Suppressor macrophage treated with lipopolysaccharide for 4 hours (primary cell): ENCODE measurements around the gene KIF5B.
"Not testable (repeated sequence)": the region's sequence is repeated elsewhere in the genome, so short reads cannot be mapped to it uniquely, and the experiment has no call there.

Source experiments
- DNase-seq: peaks from one replicate; pipeline ENCODE4 v3.0.0-alpha.2; 2020

Gene KIF5B

DNA sequence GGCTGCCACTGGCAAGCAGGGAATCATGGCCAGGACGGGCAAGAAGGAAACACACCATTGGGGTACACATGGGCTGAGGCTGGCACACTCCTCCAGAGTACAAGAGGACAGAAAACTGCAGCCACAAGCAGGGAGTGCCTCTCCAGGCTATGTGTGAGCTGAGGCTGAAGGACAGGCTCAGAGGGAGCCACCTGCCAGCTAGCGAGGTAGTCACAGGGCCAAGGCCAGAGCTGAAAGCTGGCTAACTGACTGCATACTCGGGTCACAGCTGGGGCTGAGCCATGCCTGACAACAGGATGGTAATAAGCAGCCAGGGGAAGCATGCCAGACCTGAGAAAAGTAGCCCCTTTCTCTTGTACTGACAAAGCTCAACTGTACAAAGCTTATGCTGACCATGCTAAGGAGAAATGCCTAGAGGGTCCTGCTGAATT, 52.0 kb downstream of the KIF5B start:
- no peak for DNase-seq

DNA sequence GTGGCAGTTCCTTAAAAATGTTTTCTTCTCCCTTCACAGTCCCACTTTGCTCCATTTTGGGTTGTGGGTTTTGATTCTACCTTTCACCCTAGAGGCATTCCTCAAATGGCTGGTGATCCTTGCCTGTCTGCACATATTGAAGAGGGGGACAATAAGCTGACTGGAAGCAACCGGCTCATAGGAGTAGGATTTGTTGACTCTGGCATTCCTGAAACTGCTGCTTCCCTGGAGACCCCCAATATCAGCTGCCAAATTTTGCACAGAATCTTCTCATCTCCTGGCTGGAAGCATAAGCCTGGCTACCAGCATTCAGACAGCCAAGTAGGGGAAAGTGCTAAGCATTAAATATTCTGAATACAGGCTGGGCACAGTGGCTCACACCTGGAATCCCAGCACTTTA, 53.7 kb downstream of the KIF5B start:
- no peak for DNase-seq

DNA sequence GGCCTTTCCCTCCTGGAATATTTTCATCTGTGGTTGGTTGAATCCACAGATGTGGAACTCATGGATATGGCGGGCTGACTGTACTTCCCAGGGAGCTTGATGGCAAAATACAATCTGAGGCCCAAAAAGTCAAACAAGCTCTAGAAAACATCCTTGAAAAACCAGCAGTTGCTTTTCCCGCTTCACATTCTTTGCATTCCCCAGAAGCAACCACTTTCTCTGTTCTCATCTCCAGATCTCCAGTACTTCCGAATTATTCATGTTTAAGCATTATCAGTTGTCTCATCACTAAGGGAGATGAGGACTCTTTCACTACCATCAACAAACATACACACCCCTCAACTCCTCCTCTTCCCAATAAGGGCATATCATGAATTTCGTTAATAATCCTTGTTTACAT, 55.3 kb downstream of the KIF5B start:
- no peak for DNase-seq

DNA sequence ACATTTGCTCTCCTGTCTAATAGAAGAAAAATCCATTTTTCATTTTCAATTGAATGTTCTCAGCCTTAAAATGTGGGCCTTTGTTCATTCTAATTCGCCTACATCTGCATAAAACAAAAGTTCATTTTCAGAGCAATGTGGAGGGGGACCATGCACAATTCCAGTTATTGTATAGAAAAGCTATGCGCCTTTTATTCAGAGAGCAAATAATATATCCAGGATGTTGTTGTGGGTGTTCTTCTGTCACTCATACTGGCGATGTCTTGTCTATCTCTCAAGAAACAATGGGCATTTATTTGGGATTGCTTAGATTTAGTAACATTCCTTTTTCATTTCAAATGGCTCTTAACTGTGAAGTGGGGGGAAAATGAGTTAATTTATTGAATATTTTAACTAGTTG, 56.4 kb downstream of the KIF5B start:
- no peak for DNase-seq

DNA sequence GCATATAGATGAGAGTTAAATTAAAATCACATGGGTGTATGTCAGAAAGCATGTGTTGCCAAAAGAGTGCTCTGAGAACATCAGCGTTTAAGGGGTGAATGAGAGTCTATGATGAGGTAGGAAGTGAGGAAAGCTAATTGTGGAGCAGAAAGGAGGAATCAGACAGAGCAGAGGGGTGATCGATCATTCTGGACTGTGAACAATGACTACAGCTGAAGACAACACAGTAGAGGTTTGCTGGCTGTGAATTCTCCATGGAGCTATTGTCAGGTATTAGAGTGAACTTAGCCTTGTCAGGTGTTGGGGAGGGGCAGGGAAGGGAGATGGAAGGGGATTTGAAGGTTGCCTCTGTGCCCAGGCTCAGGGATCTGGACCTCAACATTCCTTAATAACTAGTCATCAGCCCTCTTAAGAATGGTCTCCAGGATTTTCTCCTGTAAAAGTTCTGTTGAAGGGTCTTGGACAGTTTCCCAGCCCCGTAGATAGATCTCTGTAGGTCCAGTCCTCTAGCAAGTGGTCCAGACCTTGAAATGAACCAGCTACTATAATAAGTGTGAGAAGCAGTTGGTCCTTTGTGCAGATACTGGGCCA, 57.1 kb downstream of the KIF5B start:
- DNase-seq = no peak

DNA sequence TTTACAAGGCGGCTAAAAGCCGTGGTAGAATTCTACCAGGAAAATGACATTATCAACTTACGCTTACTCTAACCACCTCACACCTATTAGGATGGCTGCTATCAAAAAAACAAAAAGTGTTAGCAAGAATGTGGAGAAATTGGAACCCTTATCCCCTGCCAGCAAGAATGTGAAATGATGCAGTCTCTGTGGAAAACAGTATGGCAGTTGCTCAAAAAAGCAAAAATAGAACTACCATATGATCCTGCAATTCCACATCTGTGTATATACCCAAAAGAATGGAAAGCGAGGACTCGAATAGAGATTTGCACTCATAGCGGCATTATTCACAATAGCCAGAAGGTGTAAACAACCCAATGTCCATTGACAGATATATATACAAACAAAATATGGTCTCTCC, 61.3 kb downstream of the KIF5B start:
- no peak for DNase-seq

DNA sequence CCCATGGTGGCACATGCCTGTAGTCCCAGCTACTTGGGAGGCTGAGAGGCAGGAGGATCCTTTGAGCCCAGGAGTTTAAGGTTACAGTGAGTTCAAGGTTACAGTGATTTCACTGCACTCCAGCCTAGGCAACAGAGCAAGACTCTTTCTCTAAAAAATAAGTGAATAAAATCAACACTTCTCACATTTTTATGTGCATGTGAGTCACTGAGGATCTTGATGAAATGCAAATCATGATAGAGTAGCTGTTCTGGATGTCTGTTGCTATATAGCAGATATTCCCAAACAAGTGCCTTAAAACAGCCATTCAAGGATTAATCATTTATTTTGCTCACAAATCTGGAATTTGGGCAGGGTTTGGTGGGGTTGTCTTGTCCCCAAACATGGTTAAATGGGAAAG, 65.3 kb downstream of the KIF5B start:
- no peak for DNase-seq

DNA sequence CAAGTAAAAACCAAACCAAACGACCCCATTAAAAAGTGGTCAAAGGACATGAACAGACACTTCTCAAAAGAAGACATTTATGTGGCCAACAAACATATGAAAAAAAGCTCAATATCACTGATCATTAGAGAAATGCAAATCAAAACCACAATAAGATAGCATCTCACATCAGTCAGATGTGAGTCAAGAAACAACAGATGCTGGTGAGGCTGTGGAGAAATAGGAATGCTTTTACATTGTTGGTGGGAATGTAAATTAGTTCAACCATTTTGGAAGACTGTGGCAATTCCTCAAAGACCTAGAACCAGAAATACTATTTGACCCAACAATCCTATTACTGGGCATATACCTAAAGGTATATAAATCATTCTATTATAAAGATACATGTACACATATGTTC, 68.4 kb downstream of the KIF5B start:
- DNase-seq = not testable (repeated sequence)

DNA sequence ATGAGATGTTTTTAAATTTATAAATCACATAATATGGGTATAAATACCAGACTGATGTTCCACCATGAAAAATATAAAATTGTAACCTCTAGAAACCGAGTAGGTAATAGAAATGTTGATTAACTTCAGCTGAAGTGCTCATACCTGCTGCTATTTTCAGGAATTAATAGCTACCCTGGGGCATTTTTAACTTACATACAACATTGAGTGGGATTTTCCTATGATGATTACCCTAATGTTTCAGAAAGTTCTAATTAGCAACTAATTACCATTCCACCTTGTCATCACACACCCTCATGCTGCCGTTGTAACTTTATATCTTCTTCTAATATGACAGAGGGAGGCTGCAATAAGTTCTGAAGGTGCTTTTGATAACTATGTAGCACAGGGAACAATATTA, 74.1 kb downstream of the KIF5B start:
- no peak for DNase-seq

DNA sequence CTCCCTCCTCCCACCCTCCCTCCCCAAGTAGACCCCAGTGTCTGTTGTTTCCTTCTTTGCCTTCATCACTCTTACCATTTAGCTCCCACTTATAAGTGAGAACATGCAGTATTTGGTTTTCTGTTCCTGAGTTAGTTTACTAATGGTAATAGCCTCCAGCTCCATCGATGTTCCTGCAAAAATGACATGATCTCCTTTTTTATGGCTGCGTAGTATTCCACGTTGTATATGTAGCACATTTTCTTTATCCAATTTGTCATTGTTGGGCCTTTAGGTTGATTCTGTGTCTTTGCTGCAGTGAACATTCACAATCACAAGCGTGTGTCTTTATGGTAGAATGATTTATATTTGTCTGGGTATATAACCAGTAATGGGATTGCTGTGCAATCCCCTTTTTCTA, 75.8 kb downstream of the KIF5B start:
- DNase-seq = no peak

DNA sequence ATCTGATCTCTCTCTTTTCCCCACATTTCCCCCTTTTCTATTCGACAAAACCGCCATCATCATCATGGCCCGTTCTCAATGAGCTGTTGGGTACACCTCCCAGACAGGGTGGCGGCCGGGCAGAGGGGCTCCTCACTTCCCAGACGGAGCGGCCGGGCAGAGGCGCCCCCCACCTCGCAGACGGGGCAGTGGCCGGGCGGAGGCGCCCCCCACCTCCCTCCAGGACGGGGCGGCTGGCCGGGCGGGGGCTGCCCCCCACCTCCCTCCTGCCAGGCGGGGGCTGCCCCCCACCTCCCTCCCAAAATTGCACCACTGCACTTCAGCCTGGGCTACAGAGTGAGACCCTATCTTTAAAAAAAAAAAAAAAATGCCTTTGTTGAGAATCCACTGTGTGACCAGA, 77.2 kb downstream of the KIF5B start:
- DNase-seq = not testable (repeated sequence)

DNA sequence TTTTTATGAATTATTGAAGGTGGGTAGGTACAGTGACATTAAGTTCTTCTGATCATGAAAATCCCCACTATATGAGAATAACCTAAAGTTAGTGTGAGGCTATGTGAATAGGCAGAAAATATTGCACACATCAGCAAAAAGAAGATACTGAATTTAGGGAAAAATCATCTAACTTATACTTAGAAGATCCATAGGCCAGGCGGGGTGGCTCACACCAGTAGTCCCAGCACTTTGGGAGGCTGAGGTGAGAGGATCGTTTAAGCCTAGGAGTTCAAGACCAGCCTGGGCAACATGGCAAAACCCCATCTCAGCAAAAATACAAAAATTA, 78.1 kb downstream of the KIF5B start:
- no peak for DNase-seq

DNA sequence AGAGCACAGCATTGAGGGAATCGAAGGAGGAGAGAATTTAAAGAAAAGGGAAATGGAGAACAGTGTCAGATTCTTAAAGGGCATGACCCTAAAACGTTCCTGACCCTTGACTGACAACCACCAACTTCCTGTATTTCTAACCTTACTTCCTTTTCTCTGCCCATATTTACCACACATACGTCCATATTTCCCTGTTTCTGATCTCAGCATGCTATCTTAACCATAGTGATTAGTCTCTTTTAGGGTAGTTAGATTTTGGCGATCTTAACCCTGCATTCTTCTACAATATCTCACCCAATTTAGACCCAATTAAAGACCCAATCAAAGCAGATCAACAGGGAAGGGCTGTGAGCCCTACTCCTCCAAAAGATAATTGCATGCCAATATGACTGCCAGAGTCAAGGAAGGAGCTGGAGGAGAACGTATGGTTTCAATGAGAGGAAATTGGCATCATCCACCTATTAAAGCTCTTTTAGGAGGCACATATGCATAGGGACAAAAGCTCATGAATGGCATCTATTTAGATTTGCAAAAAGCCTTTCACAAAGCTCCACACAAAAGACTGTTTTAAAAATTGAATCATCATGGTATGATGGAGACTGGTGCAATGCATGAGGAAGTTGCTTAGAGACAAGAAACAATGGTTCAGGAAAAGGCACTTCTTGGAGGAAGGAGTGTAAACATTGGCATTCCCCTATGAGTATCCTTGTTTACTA, 78.6 kb downstream of the KIF5B start:
- peak; percentile 81 for DNase-seq

DNA sequence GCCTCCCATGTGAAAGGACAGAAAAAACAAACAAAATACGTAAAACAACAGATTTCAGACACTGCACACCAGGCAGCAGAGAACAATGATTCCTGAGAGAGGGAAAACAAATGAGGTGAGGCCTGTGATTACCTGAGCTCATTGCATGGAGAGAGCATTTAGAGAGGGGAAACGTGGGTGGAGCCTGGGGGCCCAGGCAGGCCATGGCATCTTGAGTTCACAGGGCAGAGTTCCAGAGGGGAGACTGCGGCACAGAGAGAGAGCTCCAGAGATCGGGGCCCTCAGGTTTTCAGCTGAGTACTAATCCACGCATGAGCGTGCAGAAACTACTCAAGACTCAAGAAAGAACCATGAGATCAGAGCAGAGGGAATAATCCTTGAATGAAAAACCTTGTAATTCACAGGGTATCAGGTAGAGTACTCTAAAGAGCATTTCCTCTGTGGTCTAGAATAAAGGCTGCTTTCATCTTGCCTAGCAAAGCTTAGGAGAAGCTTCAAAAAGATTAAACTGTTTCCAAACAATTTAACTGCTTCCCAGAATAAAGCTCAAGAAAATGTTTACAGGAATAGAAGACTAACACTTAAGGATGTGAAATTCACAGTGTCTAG, 81.0 kb downstream of the KIF5B start:
- DNase-seq = no peak

DNA sequence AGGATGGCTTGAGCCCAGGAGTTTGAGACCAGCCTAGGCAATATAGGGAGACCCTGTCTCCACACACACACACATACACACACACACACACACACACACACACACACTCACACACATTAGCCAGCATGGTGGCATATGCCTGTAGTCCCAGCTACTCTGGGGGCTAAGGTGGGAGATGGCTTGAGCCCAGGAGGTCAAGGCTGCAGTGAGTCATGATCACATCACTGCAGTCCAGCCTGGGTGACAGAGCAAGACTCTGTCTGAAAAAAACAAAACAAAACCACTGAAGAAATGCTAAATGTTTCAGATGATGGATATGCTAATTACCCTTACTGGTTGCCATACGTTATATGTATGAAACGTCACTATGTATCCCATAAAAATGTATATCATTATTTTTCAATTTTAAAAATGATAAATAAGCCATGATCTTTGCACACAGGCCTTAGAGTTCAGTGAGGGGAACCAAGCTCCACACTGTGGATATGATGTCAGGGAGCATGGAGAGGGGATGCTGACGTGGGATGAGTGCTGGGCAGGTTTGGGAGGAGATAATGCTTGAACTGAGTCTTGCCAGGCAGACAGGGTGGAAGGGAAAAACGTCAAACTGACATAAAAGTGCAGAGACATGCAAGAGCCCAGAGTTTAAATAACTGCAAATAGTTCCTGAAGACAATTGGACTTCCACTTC, 81.6 kb downstream of the KIF5B start:
- DNase-seq = no peak

DNA sequence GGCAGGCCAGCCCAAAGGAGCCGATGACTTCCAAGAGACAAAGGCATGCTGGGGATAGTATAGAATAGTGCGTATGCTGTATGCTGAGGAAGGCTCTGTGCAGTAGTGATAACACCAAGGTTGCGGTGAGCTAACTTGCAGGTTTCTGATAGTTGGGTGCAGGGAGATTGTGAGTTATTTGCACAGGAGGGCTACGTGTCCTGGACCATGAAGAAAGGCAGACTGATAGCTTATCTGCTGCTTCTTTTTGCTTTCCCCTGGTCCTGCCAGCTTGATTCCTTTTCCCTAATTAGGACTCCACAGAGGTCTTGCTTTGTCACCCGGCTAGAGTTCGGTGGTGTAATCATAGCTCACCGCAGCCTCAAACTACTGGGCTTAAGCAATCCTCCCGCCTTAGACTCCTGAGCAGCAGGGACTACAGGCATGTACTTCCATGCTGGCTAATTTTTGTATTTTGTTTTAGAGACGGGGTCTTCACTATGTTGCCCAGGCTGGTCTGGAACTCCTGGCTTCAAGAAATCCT, 83.6 kb downstream of the KIF5B start:
- DNase-seq = peak; percentile 48

DNA sequence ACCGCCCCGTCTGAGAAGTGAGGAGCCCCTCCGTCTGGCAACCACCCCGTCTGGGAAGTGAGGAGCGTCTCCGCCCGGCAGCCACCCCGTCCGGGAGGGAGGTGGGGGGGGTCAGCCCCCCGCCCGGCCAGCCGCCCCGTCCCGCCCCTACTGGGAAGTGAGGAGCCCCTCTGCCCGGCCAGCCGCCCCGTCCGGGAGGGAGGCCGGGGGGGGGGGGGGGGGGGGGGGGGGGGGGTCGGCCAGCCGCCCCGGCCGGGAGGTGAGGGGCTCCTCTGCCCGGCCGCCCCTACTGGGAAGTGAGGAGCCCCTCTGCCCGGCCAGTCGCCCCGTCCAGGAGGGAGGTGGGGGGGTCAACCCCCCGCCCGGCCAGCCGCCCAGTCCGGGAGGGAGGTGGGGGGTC, 86.4 kb downstream of the KIF5B start:
- DNase-seq = not testable (repeated sequence)

DNA sequence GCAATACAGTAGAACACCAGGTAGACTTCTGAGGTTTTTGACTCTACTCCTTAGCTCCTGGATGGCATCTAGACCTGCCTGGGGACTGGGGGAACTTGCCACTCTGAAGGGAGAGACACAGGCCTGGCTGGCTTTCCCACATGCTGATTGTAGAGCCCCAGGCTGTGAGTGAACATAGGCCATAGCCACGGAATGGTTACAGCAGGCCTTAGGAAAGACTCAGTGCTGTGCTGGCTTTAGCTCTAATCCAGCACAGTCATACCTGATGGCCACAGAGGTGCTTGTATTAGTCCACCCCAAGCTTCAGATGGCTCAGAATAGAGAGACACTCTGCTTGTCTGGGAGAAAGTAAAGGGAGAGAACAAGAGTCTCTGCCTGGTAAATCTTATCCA, 92.6 kb downstream of the KIF5B start:
- DNase-seq = no peak

DNA sequence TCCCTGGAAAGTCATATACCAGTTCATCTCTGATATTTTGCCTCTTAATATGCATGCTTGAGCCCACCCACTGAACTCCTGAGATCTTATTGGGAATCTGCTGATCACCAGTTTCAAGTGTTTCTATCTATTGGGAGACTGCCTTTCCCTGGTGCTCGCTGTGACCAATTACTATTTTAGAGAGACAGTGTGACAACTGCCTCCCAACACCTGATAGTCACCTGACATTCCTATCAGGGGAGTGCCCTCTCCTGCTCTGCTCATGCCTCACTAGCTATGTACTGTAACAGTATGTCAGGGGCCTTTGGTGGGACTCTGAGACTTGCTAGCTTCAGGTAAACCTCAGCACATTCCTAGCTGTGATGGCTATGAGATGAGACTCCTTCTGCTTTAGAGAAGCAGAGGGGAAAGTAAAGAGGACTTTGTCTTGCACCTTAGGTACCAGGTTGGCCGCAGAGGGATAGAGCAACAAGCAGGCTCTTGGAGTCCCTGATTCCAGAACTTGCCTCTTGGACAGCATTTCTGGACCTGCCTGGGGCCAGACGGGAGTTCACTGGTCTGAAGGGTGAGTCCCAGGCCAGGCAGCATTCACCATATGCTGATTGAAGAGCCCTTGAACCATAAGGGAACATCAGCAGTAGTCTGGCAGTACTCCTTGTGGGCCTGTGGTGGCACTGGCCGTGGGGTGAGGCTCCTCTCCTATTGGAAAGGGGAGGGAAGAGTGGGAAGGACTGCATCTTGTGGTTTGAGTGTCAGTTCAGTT, 93.2 kb downstream of the KIF5B start:
- no peak for DNase-seq

DNA sequence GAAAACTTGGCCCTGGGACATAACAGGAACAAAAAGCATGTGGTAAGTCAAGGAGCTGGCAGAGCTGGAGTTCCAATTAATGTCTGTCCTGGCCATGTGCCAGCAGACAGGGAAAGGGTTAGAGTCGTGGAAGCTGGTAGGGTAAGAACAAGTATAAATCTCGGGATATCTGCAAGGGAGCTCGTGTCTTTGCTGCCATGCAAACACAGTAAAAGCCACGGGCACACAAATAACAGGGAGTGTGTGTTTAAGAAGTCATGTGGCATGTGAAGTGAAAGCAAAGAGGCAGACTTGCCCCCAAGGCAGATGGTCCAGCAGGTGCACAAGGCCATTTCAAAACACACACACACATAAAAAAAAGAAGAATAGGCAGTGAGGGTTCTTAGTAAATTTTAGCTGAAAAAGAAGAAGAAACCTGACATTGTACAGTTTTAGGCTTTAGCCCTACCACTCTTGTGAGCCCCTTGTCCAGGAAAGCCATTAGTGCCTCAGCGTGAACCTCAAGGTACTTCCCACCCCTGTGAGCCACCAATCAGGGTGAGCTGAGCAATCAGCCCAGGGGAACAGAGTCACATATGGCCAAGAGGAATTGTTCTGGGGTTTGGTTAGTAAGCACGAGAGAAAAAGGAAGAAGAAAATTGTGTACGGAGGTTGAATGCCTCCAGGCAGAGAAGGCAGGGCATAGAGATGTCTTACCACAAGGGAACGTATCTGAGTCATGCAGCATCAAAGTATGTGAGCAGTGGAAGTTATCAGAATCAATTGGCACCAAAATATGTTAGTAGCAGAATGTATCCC, 94.7 kb downstream of the KIF5B start:
- peak; percentile 74 for DNase-seq

DNA sequence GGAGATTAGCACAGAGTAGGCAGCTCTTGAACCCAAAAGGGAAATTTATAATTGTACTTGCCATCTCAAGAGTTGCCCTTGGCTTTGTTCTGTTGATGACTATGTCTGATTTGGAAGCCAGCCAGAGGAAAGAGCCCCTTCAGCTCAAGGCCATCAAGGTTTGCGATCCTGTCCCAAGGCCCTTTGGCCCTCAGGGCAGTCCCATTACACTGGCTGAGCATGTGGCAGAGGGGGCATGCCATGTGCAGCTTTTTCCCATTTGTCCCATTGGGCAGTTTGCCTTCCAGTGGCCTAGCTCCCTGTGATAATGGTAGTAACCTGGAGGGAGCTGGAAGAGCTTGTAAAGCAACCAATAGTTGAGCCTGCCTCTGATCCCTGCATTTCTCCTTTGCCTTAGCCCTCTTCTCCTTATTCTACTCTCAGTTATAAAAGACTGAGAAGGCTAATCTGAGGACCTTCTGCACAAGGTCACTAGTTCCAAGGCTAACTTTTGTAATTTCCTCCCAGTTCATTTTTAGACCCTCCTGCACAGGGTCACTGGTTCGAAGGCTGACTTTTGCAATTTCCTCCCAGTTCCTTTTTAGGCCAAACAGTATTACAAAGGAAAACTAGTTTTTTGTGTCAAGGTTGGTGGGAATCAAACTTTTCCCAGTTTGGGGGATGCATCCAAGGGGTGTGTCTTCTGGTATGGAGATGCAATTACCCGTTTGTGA, 96.6 kb downstream of the KIF5B start:
- no peak for DNase-seq
